B cell (primary cell): ENCODE data around the gene VN1R5. TPM values are rescaled to one million over a fixed set of nuclear protein-coding genes. Genes with fewer than 3 reads are reported as not detected.

Source experiments
- ATAC-seq: fragments of 200-7000 bp; cut with Tn5 transposase; one replicate; pipeline ENCODE4 v1.10.0; 2021; ENCODE audit warnings: low read depth, mild to moderate bottlenecking, moderate number of reproducible peaks, moderate library complexity
- CTCF ChIA-PET: fragments of 350-600 bp; sonication (Branson Sonifier 250); formaldehyde crosslinking; loops from one replicate; lab custom pipeline; 2021; ENCODE audit warnings: antibody characterized with exemption, inconsistent platforms; lab: Charles Lee
- POLR2A ChIA-PET: fragments of 350-600 bp; sonication (Branson Sonifier 250); formaldehyde crosslinking; loops from one replicate; lab custom pipeline; 2021; ENCODE audit warnings: antibody characterized with exemption; lab: Charles Lee
- DNase-seq: peaks from one replicate; pipeline ENCODE4 v3.0.0; 2013
- H2AFZ ChIP-seq: 2 replicates; pipeline ENCODE4 v1.6.1; 2012; ENCODE audit warnings: mild to moderate bottlenecking, low read depth, low read length; ENCODE audit not compliant: insufficient read depth, poor library complexity, severe bottlenecking
- H3K27ac ChIP-seq, 2 donors: 1 replicate in 1 of 2; 2 replicates in 1 of 2; pipeline ENCODE4 v1.5.1; 2012 to 2013; ENCODE audit warnings: low read length in 2 of 2, mild to moderate bottlenecking in 2 of 2, moderate library complexity in 1 of 2
- H3K27me3 ChIP-seq, 4 experiments: fragments of 200-600 bp in 1 of 4; sonication (generic) in 1 of 4; replicated peaks in 1 of 4; 1 replicate in 2 of 4; 2 replicates in 2 of 4; pipeline versions ENCODE4 v1.6.1 to v1.7.0; 2013 to 2016; ENCODE audit warnings: low read length in 3 of 4, mild to moderate bottlenecking in 2 of 4, mixed read lengths in 1 of 4, moderate library complexity in 1 of 4; ENCODE audit not compliant: insufficient read depth in 4 of 4, control insufficient read depth in 3 of 4; ENCODE audit errors: control extremely low read depth in 1 of 4
- H3K36me3 ChIP-seq, 2 experiments: replicated peaks in 1 of 2; 1 replicate in 1 of 2; 2 replicates in 1 of 2; pipeline versions ENCODE4 v1.6.1 to v1.7.1; 2013; ENCODE audit warnings: low read length in 1 of 2; ENCODE audit not compliant: insufficient read depth in 2 of 2, control insufficient read depth in 1 of 2; ENCODE audit errors: control extremely low read depth in 1 of 2, extremely low read depth in 1 of 2
- H3K4me1 ChIP-seq, 2 donors: fragments of 200-600 bp in 1 of 2; sonication (generic) in 1 of 2; 1 replicate in 1 of 2; 2 replicates in 1 of 2; pipeline versions ENCODE4 v1.5.1 to v1.6.1; 2013 to 2017; ENCODE audit warnings: low read length in 2 of 2; ENCODE audit not compliant: control insufficient read depth in 2 of 2, insufficient read depth in 2 of 2
- H3K4me2 ChIP-seq: replicated peaks from 2 replicates; pipeline ENCODE3; 2012; ENCODE audit warnings: mild to moderate bottlenecking, low read depth, low read length; ENCODE audit not compliant: poor library complexity, severe bottlenecking
- H3K4me3 ChIP-seq, 5 experiments: fragments of 200-600 bp in 1 of 5; sonication (generic) in 1 of 5; 1 replicate in 3 of 5; 2 replicates in 2 of 5; pipeline versions ENCODE4 v1.5.1 to v1.7.0; 2011 to 2016; ENCODE audit warnings: low read length in 4 of 5, mild to moderate bottlenecking in 4 of 5, low read depth in 2 of 5, control low read depth in 1 of 5, moderate library complexity in 1 of 5; ENCODE audit not compliant: insufficient read depth in 1 of 5; ENCODE audit errors: control extremely low read depth in 1 of 5, extremely low read depth in 1 of 5
- H3K79me2 ChIP-seq: fragments of 200-600 bp; sonication (generic); one replicate; pipeline ENCODE4 v1.6.0; 2016; ENCODE audit warnings: low read length; ENCODE audit not compliant: control insufficient read depth, insufficient read depth
- H3K9ac ChIP-seq: fragments of 200-600 bp; sonication (generic); 2 replicates; pipeline ENCODE4 v1.6.1; 2017; ENCODE audit warnings: mild to moderate bottlenecking, low read length, moderate library complexity
- H3K9me3 ChIP-seq, 3 donors: one replicate each; pipeline versions ENCODE4 v1.6.1 to v1.7.1; 2013; ENCODE audit warnings: low read length in 2 of 3; ENCODE audit not compliant: control insufficient read depth in 2 of 3, insufficient read depth in 1 of 3; ENCODE audit errors: control extremely low read depth in 1 of 3
- H4K20me1 ChIP-seq: 2 replicates; pipeline ENCODE4 v1.6.0; 2012; ENCODE audit warnings: mild to moderate bottlenecking, low read length; ENCODE audit not compliant: insufficient read depth, control insufficient read depth, poor library complexity, severe bottlenecking
- H3K27ac Mint-ChIP-seq: one replicate; pipeline ENCODE4 v1.8.0; 2021; ENCODE audit warnings: mixed read lengths
- H3K27me3 Mint-ChIP-seq: one replicate; pipeline ENCODE4 v1.8.0; 2021; ENCODE audit warnings: mixed read lengths
- H3K4me1 Mint-ChIP-seq: one replicate; pipeline ENCODE4 v1.8.0; 2021; ENCODE audit warnings: mixed read lengths
- H3K4me3 Mint-ChIP-seq: one replicate; pipeline ENCODE4 v1.8.0; 2021; ENCODE audit warnings: mixed read lengths
- H3K9me3 Mint-ChIP-seq: one replicate; pipeline ENCODE4 v1.8.0; 2022; ENCODE audit warnings: mixed read lengths; ENCODE audit not compliant: insufficient read depth
- CTCF ChIP-seq: fragments of 200-600 bp; IDR thresholded peaks from one replicate; pipeline ENCODE4 v1.8.0; 2022; ENCODE audit warnings: antibody characterized with exemption, mild to moderate bottlenecking
- EZH2 ChIP-seq: IDR thresholded peaks from 2 replicates; pipeline ENCODE4 v1.6.1; 2012; ENCODE audit warnings: borderline replicate concordance, low read depth, mild to moderate bottlenecking, moderate library complexity, low read length; ENCODE audit not compliant: insufficient read depth, poor library complexity, severe bottlenecking
- WGBS: methylation state at CpG from one replicate; pipeline ENCODE4 v1.1.5; 2013; ENCODE audit warnings: missing lambda C conversion rate; ENCODE audit not compliant: insufficient coverage; 5-methylcytosine and 5-hydroxymethylcytosine counted together
- intact Hi-C: fragments of 100-400 bp; cut with micrococcal nuclease; formaldehyde crosslinking; loops from one replicate; pipeline ENCODE4 v1.10.0; 2022
- polyA plus RNA-seq: library from polyadenylated mRNA; depleted of rRNA; stranded (reverse); fragments of >200 nt; gene quantifications from 2 replicates; pipeline ENCODE4 v1.2.3, GENCODE V29; 2012
- total RNA-seq, 2 donors: library from RNA; stranded (reverse); fragments of 120-200 nt in 1 of 2; gene quantifications; 1 replicate in 1 of 2; 2 replicates in 1 of 2; pipeline versions ENCODE4 v1.2.3 to v1.2.4, GENCODE V29; 2013 to 2022

The VN1R5 gene
- total and polyA plus RNA-seq, 2 donors (not counting 1 experiment from before 2014, with no cell fraction given): not detected

DNA sequence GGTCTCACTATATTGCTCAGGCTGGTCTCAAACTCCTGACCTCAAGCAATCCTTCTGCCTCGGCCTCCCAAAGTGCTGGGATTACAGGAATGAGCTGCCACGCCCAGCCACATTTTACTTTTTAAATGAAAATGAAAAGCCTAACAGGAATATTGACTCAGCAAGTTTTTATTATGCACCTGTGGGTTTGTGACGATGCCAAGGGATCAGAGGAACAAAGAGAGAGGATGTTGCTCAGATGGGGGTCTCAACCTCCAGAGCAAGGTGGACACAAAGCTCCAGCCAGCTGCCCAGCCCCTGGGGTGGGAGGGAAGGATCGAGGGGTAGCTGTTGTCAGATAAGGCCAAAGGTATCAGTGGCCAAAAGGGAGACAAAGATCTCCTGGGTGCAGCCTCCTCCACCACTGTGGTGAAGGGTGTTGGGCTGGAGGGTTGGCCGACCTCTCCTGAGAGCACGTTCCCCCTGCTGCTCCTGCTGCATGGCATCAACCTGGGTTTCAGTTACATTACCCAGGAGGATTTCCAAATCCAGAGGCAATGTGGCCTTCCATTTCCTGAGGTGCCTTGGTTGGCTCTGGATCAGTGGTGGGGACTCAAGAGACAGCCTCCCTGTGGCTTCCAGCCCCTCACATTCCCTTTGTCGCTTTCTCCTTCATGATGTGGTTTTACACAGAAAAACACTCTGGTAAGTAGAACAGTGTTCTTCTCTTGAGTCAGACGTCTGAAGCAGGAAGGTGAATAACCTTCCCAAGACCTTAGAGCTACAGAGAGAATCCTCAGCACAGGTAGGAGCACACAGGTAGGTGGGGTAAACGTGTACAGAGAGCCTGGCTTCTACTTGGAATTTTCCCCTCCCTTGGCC lies 41.6 kb downstream of the VN1R5 start:
- H3K4me3 Mint-ChIP-seq: no peak overlapping the region

More for the DNA sequence above, 41.6 kb downstream of the VN1R5 start:
- Histone ChIP-seq H3K9me3 (no peaks in the 10 kb centered on the region), H2AFZ (no peak overlapping the region), H3K36me3 (peaks cover 0 to 2% of the 10 kb centered on the region in 2 experiments), H3K27ac (no peak overlapping the region), H3K9ac (no peak overlapping the region), H3K4me2 (no peak overlapping the region), H3K79me2 (no peaks in the 10 kb centered on the region), H3K4me3 (no peak overlapping the region), H3K4me1 (no peaks in the 10 kb centered on the region), H3K27me3 (no peaks in the 10 kb centered on the region), H4K20me1 (no peaks in the 10 kb centered on the region)
- Mint-ChIP-seq H3K4me1 (no peaks in the 10 kb centered on the region), H3K27me3 (no peaks in the 10 kb centered on the region), H3K27ac (no peak overlapping the region), H3K9me3 (no peaks in the 10 kb centered on the region)
- no peak for ATAC-seq
- TF ChIP-seq EZH2: no peak
- TF ChIP-seq CTCF: no peak
- intact Hi-C loops: no loop called here
- ChIA-PET POLR2A (no interaction called here), CTCF (no interaction called here)
- no peak for DNase-seq
- 80% methylated on average over 3 of the region's 9 CpGs for WGBS
